ENCODE results near the gene RNF213. TPM values are rescaled to one million over a fixed set of nuclear protein-coding genes. Genes with fewer than 3 reads are reported as not detected.

The RNF213 gene
- total RNA-seq, 1 experiment from 2014 or later: 44.5 TPM

DNA sequence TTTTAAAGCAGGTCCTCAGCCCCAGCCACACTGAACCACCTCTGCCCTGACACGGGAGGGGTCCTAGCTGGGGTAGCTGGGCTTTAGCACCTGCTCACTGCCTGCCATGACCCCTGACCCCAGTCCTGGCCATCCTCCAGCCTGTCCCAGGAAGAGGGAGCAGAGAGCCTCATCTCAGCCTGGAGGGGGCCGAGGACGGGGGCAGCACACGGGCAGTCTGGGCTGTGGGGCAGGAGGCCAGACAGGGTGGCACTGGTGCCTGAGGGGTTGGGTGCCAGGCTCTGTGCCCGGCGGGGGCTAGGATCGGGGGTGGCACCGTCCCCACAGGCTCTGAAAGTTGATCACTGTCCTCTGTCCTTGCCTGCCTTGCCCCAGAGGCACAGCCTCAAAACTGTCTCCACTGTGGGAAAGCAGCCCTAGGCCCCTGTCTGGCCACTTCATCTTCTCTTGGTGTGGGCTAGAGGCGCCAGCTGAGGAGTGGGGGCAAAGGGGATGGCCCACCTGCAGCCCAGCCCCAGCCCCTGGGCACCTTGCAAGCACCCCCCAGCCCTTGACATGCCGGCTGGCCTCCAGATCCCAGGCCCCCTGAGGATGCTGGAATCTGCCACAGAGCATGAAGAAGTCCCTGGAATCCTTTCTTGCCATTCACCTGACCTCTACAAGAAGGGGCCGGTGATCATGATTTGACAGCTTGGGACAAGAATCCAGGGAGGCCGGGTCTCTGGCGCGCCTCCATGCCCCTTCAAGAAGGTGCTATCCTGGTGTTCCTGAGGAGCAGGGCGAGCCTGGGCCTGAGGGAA is 170.0 kb downstream of the RNF213 start:
- H3K9me2 ChIP-seq (ENCODE audit: insufficient read depth): no peaks in the 10 kb centered on the region
- no TSS peak for BruUV-seq (replicated peaks)
- TF ChIP-seq, protein P1, sequence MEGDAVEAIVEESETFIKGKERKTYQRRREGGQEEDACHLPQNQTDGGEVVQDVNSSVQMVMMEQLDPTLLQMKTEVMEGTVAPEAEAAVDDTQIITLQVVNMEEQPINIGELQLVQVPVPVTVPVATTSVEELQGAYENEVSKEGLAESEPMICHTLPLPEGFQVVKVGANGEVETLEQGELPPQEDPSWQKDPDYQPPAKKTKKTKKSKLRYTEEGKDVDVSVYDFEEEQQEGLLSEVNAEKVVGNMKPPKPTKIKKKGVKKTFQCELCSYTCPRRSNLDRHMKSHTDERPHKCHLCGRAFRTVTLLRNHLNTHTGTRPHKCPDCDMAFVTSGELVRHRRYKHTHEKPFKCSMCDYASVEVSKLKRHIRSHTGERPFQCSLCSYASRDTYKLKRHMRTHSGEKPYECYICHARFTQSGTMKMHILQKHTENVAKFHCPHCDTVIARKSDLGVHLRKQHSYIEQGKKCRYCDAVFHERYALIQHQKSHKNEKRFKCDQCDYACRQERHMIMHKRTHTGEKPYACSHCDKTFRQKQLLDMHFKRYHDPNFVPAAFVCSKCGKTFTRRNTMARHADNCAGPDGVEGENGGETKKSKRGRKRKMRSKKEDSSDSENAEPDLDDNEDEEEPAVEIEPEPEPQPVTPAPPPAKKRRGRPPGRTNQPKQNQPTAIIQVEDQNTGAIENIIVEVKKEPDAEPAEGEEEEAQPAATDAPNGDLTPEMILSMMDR (IDR thresholded peaks at IDR 0.05 in 2 of 3, conservative IDR thresholded peaks at IDR 0.05 in 1 of 3; ENCODE audit: borderline replicate concordance in 1 of 3, insufficient read depth in 1 of 3, low read depth in 2 of 3, low read length in 2 of 3): no peak
- TF ChIP-seq ZNF274 (IDR thresholded peaks at IDR 0.05; ENCODE audit: low read depth, low read length) (no peak), RAD21 (IDR thresholded peaks at IDR 0.05; ENCODE audit: low read depth) (no peak), SIN3A (IDR thresholded peaks at IDR 0.05; ENCODE audit: low read depth) (no peak)
- H3K9me3 ChIP-seq (ENCODE audit: control insufficient read depth in 1 of 2, insufficient read depth in 1 of 2, low read depth in 1 of 2, low read length in 2 of 2): no peaks in the 10 kb centered on the region
- no peaks in the 10 kb centered on the region for H3K4me1 ChIP-seq (ENCODE audit: control insufficient read depth in 1 of 2, insufficient read depth in 2 of 2, low read length in 2 of 2)
- ChIA-PET CTCF (no interaction called here), POLR2A (no interaction called here), RAD21 (ENCODE audit: low non-redundant PET in 1 of 2, low total read pairs in 2 of 2, uncharacterized antibody in 2 of 2, unreplicated experiment in 2 of 2) (no interaction called here)
- no peak overlapping the region for H3K4me3 ChIP-seq (replicated peaks in 1 of 2; ENCODE audit: low read depth in 1 of 2, low read length in 2 of 2)
- H3K4me2 ChIP-seq (ENCODE audit: low read length): no peak overlapping the region
- DNase-seq (ENCODE audit: low read depth, low spot score) (no peak), ATAC-seq (no peak)
- no peak overlapping the region for H3K9ac ChIP-seq (ENCODE audit: low read length)
- H3K79me2 ChIP-seq (ENCODE audit: insufficient read depth, low read length): no peaks in the 10 kb centered on the region
- no peaks in the 10 kb centered on the region for H3K27me3 ChIP-seq (ENCODE audit: insufficient read depth, low read length)
- no peak overlapping the region for H2AFZ ChIP-seq (ENCODE audit: low read depth, low read length, poor library complexity, severe bottlenecking)
- H4K20me1 ChIP-seq (ENCODE audit: insufficient read depth): no peaks in the 10 kb centered on the region
- H3K36me3 ChIP-seq (ENCODE audit: control insufficient read depth in 1 of 2, insufficient read depth in 2 of 2, low read length in 2 of 2): no peaks in the 10 kb centered on the region
- intact Hi-C loops (cut with micrococcal nuclease): no loop called here
- H3K27ac ChIP-seq (ENCODE audit: low read depth, low read length): no peak overlapping the region
